Measurements from ENCODE around the gene CDH4.
"Not testable (repeated sequence)": the region's sequence is repeated elsewhere in the genome, so short reads cannot be mapped to it uniquely, and the experiment has no call there.

The CDH4 gene

GRCh38 chr20:61979701-61980635 is 727.9 kb downstream of the CDH4 start:
- Histone ChIP-seq H3K36me3 (ENCODE audit: control insufficient read depth, insufficient read depth, low read length) (peaks cover 27% of the 10 kb centered on the region), H3K4me3 (ENCODE audit: extremely low read depth, insufficient read depth, low read length, poor library complexity, severe bottlenecking) (no peak overlapping the region)
- WGBS, 2 experiments (ENCODE audit: insufficient coverage in 2 of 2): 94 to 97% methylated on average over 61 to 65 of the region's 65 CpGs

GRCh38 chr20:61980647-61981583 is 728.9 kb downstream of the CDH4 start:
- Histone ChIP-seq H3K27ac (ENCODE audit: low read depth, low read length, severe bottlenecking) (no peak overlapping the region), H3K4me3 (ENCODE audit: extremely low read depth, insufficient read depth, low read length, poor library complexity, severe bottlenecking) (no peak overlapping the region), H3K36me3 (ENCODE audit: control insufficient read depth, insufficient read depth, low read length) (peaks cover 33% of the 10 kb centered on the region), H3K9me3 (ENCODE audit: control insufficient read depth, low read length) (no peaks in the 10 kb centered on the region), H3K4me1 (ENCODE audit: control insufficient read depth, insufficient read depth, low read length, poor library complexity, severe bottlenecking) (no peaks in the 10 kb centered on the region)
- WGBS, 2 experiments (ENCODE audit: insufficient coverage in 2 of 2): 83 to 88% methylated on average over 13 to 18 of the region's 22 CpGs

More at GRCh38 chr20:61979701-61980635, 727.9 kb downstream of the CDH4 start:
- no peaks in the 10 kb centered on the region for H3K9me3 ChIP-seq (ENCODE audit: control insufficient read depth, low read length)
- H3K27ac ChIP-seq (ENCODE audit: low read depth, low read length, severe bottlenecking): no peak overlapping the region
- H3K4me1 ChIP-seq (ENCODE audit: control insufficient read depth, insufficient read depth, low read length, poor library complexity, severe bottlenecking): no peaks in the 10 kb centered on the region

GRCh38 chr20:61981691-61982090 is 729.6 kb downstream of the CDH4 start:
- peaks cover 31% of the 10 kb centered on the region for H3K36me3 ChIP-seq (ENCODE audit: control insufficient read depth, insufficient read depth, low read length)
- H3K27ac ChIP-seq (ENCODE audit: low read depth, low read length, severe bottlenecking); H3K4me1 ChIP-seq (ENCODE audit: control insufficient read depth, insufficient read depth, low read length, poor library complexity, severe bottlenecking); H3K9me3 ChIP-seq (ENCODE audit: control insufficient read depth, low read length); H3K4me3 ChIP-seq (ENCODE audit: extremely low read depth, insufficient read depth, low read length, poor library complexity, severe bottlenecking): not testable (repeated sequence)
- WGBS, 2 experiments (ENCODE audit: insufficient coverage in 2 of 2): 87% methylated on average over 4 of the region's 11 CpGs; no CpG with 5 or more reads in 1 of the 2 experiments

GRCh38 chr20:61982191-61982950 is 730.3 kb downstream of the CDH4 start:
- Histone ChIP-seq H3K27ac (ENCODE audit: low read depth, low read length, severe bottlenecking) (no peak overlapping the region), H3K36me3 (ENCODE audit: control insufficient read depth, insufficient read depth, low read length) (peaks cover 36% of the 10 kb centered on the region), H3K4me3 (ENCODE audit: extremely low read depth, insufficient read depth, low read length, poor library complexity, severe bottlenecking) (no peak overlapping the region), H3K4me1 (ENCODE audit: control insufficient read depth, insufficient read depth, low read length, poor library complexity, severe bottlenecking) (no peaks in the 10 kb centered on the region), H3K9me3 (ENCODE audit: control insufficient read depth, low read length) (no peaks in the 10 kb centered on the region)
- 86 to 90% methylated on average over 4 to 11 of the region's 18 CpGs for whole genome bisulfite sequencing, 2 experiments (ENCODE audit: insufficient coverage in 2 of 2)

GRCh38 chr20:61982951-61983315 is 730.9 kb downstream of the CDH4 start:
- WGBS, 2 experiments (ENCODE audit: insufficient coverage in 2 of 2): 90 to 93% methylated on average over 7 to 8 of the region's 11 CpGs
- Histone ChIP-seq H3K27ac (ENCODE audit: low read depth, low read length, severe bottlenecking) (no peak overlapping the region), H3K36me3 (ENCODE audit: control insufficient read depth, insufficient read depth, low read length) (peaks cover 42% of the 10 kb centered on the region), H3K4me3 (ENCODE audit: extremely low read depth, insufficient read depth, low read length, poor library complexity, severe bottlenecking) (no peak overlapping the region), H3K4me1 (ENCODE audit: control insufficient read depth, insufficient read depth, low read length, poor library complexity, severe bottlenecking) (no peaks in the 10 kb centered on the region), H3K9me3 (ENCODE audit: control insufficient read depth, low read length) (no peaks in the 10 kb centered on the region)

GRCh38 chr20:61983965-61984364 is 731.9 kb downstream of the CDH4 start:
- WGBS, 2 experiments (ENCODE audit: insufficient coverage in 2 of 2): 89 to 94% methylated on average over 12 to 15 of the region's 17 CpGs
- Histone ChIP-seq H3K36me3 (ENCODE audit: control insufficient read depth, insufficient read depth, low read length) (peaks cover 48% of the 10 kb centered on the region), H3K4me1 (ENCODE audit: control insufficient read depth, insufficient read depth, low read length, poor library complexity, severe bottlenecking) (no peaks in the 10 kb centered on the region), H3K4me3 (ENCODE audit: extremely low read depth, insufficient read depth, low read length, poor library complexity, severe bottlenecking) (no peak overlapping the region), H3K27ac (ENCODE audit: low read depth, low read length, severe bottlenecking) (no peak overlapping the region), H3K9me3 (ENCODE audit: control insufficient read depth, low read length) (no peaks in the 10 kb centered on the region)

- 92 to 96% methylated on average over 12 to 14 of the region's 14 CpGs for WGBS, 2 experiments (ENCODE audit: insufficient coverage in 2 of 2)
- not testable (repeated sequence) for H3K9me3 ChIP-seq (ENCODE audit: control insufficient read depth, low read length); H3K4me1 ChIP-seq (ENCODE audit: control insufficient read depth, insufficient read depth, low read length, poor library complexity, severe bottlenecking); H3K4me3 ChIP-seq (ENCODE audit: extremely low read depth, insufficient read depth, low read length, poor library complexity, severe bottlenecking); H3K27ac ChIP-seq (ENCODE audit: low read depth, low read length, severe bottlenecking)
- H3K36me3 ChIP-seq (ENCODE audit: control insufficient read depth, insufficient read depth, low read length): peaks cover 48% of the 10 kb centered on the region
Measured at GRCh38 chr20:61984431-61984830, 732.4 kb downstream of the CDH4 start.

- Histone ChIP-seq H3K36me3 (ENCODE audit: control insufficient read depth, insufficient read depth, low read length) (peaks cover 50% of the 10 kb centered on the region), H3K4me3 (ENCODE audit: extremely low read depth, insufficient read depth, low read length, poor library complexity, severe bottlenecking) (no peak overlapping the region), H3K27ac (ENCODE audit: low read depth, low read length, severe bottlenecking) (no peak overlapping the region), H3K9me3 (ENCODE audit: control insufficient read depth, low read length) (no peaks in the 10 kb centered on the region), H3K4me1 (ENCODE audit: control insufficient read depth, insufficient read depth, low read length, poor library complexity, severe bottlenecking) (no peaks in the 10 kb centered on the region)
- WGBS, 2 experiments (ENCODE audit: insufficient coverage in 2 of 2): 87 to 91% methylated on average over 4 to 6 of the region's 6 CpGs
Measured at GRCh38 chr20:61985096-61985495, 733.0 kb downstream of the CDH4 start.

GRCh38 chr20:61986762-61987321 is 734.8 kb downstream of the CDH4 start:
- Histone ChIP-seq H3K4me3 (ENCODE audit: extremely low read depth, insufficient read depth, low read length, poor library complexity, severe bottlenecking) (no peak overlapping the region), H3K27ac (ENCODE audit: low read depth, low read length, severe bottlenecking) (no peak overlapping the region), H3K9me3 (ENCODE audit: control insufficient read depth, low read length) (peaks cover 7% of the 10 kb centered on the region), H3K4me1 (ENCODE audit: control insufficient read depth, insufficient read depth, low read length, poor library complexity, severe bottlenecking) (no peaks in the 10 kb centered on the region), H3K36me3 (ENCODE audit: control insufficient read depth, insufficient read depth, low read length) (peaks cover 63% of the 10 kb centered on the region)
- 88 to 98% methylated on average over 10 to 12 of the region's 16 CpGs for whole genome bisulfite sequencing, 2 experiments (ENCODE audit: insufficient coverage in 2 of 2)

GRCh38 chr20:61988665-61989064 is 736.6 kb downstream of the CDH4 start:
- Histone ChIP-seq H3K4me1 (ENCODE audit: control insufficient read depth, insufficient read depth, low read length, poor library complexity, severe bottlenecking) (no peaks in the 10 kb centered on the region), H3K9me3 (ENCODE audit: control insufficient read depth, low read length) (peaks cover 15% of the 10 kb centered on the region), H3K36me3 (ENCODE audit: control insufficient read depth, insufficient read depth, low read length) (peaks cover 74% of the 10 kb centered on the region), H3K4me3 (ENCODE audit: extremely low read depth, insufficient read depth, low read length, poor library complexity, severe bottlenecking) (no peak overlapping the region), H3K27ac (ENCODE audit: low read depth, low read length, severe bottlenecking) (no peak overlapping the region)
- 91 to 97% methylated on average over 13 to 16 of the region's 18 CpGs for WGBS, 2 experiments (ENCODE audit: insufficient coverage in 2 of 2)

Data from mesodermal cell (in vitro differentiated cells).